Measurements from ENCODE around the gene CTBP2. TPM values are rescaled to one million over a fixed set of nuclear protein-coding genes. Genes with fewer than 3 reads are reported as not detected.
A peak's percentile ranks its signal among the peaks of the same experiment; 100 is the strongest.

Gene CTBP2
- total RNA-seq, 1 experiment from 2014 or later: 212 TPM

DNA sequence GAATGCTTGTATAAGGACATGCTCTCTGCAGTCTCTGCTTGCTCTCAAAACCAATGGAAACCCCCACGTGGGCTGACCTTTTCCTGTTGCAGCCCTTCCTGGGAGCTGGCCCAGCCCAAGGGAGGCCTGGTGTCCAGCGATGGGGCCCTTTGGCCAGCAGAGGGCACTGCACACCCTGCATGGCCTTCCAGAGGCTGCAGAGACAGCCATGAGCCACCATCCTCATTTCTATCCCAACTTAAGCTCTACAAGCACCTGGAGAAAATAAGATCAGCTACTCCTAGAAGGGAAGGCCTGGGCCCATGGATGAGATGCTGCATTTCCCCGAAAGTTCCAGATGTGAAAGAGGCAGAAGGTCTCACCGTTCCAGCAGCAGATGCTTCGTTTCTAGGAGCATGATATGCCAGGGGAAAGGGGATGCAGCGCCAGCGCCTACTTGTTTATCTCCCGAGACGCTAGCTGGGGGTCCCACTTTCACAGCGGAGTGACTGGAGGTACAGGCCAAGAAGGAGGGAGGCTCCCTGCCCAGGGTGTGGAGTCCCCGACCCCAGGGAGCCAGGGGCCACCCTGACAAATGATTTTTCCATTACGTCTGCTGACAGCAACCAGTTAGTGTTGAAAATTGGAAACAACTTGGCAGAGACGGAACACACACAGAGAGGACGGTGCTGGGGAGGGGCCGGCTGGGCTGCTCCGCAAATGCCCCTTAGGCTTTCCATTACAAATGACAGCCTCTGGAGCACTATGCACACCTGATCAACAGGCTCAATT, 112.1 kb downstream of the CTBP2 start:
- Mint-ChIP-seq H3K36me3 (ENCODE audit: insufficient read depth in 1 of 3, low read depth in 3 of 3) (peaks cover 18 to 38% (median 24%) of the 10 kb centered on the region in 3 experiments; a peak in 6 of 7 replicates), H3K27me3 (ENCODE audit: low read depth) (no peaks in the 10 kb centered on the region), H3K4me3 (no peak overlapping the region), H3K4me1 (peaks cover 66 to 68% of the 10 kb centered on the region in 2 experiments), H3K27ac (peak overlapping the region in 2 of 3 experiments; percentile 57 to 91; a peak in 4 of 7 replicates), H3K9me3 (no peaks in the 10 kb centered on the region)
- Histone ChIP-seq H3K9ac (ENCODE audit: extremely low read depth, insufficient read length, low read length) (no peak overlapping the region), H4K91ac (ENCODE audit: insufficient read length, low read depth, low read length) (no peak overlapping the region), H3K14ac (ENCODE audit: insufficient read depth, low read length) (no peak overlapping the region; the same call in 1 of the 2 replicates), H3K23me2 (ENCODE audit: insufficient read length, low read depth, low read length, poor library complexity, severe bottlenecking) (no peaks in the 10 kb centered on the region), H2BK15ac (ENCODE audit: low read depth, low read length) (no peak overlapping the region), H3K18ac (ENCODE audit: insufficient read length, low read depth, low read length) (no peak overlapping the region), H2AK5ac (ENCODE audit: insufficient read length, low read length) (no peak overlapping the region), H2BK120ac (ENCODE audit: low read depth, low read length, poor library complexity, severe bottlenecking) (no peak overlapping the region), H2BK5ac (ENCODE audit: insufficient read length, low read length) (no peak overlapping the region), H3K56ac (ENCODE audit: insufficient read length, low read depth, low read length) (no peak overlapping the region), H3K79me2 (ENCODE audit: insufficient read depth, low read length) (peaks cover 32% of the 10 kb centered on the region), H3K79me1 (ENCODE audit: insufficient read depth, low read depth, low read length, poor library complexity, severe bottlenecking) (peaks cover 12% of the 10 kb centered on the region), H3K4me1 (ENCODE audit: insufficient read depth, low read length) (peaks cover 11% of the 10 kb centered on the region; the same call in 1 of the 2 replicates), H4K5ac (ENCODE audit: insufficient read length, low read depth, low read length) (no peak overlapping the region), H3K23ac (ENCODE audit: insufficient read length, low read depth, low read length) (no peak overlapping the region), H2AFZ (ENCODE audit: low read length) (no peak overlapping the region), H3K4me2 (ENCODE audit: insufficient read depth, insufficient read length, low read length) (no peak overlapping the region), H4K8ac (replicated peaks; ENCODE audit: insufficient read length, low read depth, low read length) (no peak overlapping the region), H3K9me3 (ENCODE audit: control insufficient read depth, low read depth, low read length) (no peaks in the 10 kb centered on the region), H3K4ac (ENCODE audit: low read depth, low read length) (no peak overlapping the region), H3T11ph (ENCODE audit: low read length) (no peak overlapping the region), H4K20me1 (ENCODE audit: control insufficient read depth, insufficient read depth, insufficient read length) (no peaks in the 10 kb centered on the region), H2BK12ac (ENCODE audit: insufficient read length, low read depth, low read length) (no peak overlapping the region), H3K27me3 (ENCODE audit: insufficient read depth, low read length) (no peaks in the 10 kb centered on the region), H2BK20ac (ENCODE audit: low read depth, low read length, poor library complexity, severe bottlenecking) (no peak overlapping the region), H3K27ac (ENCODE audit: insufficient read length, low read depth, low read length) (no peak overlapping the region)
- peak; percentile 94 for DNase-seq
- TF ChIP-seq, protein P1, sequence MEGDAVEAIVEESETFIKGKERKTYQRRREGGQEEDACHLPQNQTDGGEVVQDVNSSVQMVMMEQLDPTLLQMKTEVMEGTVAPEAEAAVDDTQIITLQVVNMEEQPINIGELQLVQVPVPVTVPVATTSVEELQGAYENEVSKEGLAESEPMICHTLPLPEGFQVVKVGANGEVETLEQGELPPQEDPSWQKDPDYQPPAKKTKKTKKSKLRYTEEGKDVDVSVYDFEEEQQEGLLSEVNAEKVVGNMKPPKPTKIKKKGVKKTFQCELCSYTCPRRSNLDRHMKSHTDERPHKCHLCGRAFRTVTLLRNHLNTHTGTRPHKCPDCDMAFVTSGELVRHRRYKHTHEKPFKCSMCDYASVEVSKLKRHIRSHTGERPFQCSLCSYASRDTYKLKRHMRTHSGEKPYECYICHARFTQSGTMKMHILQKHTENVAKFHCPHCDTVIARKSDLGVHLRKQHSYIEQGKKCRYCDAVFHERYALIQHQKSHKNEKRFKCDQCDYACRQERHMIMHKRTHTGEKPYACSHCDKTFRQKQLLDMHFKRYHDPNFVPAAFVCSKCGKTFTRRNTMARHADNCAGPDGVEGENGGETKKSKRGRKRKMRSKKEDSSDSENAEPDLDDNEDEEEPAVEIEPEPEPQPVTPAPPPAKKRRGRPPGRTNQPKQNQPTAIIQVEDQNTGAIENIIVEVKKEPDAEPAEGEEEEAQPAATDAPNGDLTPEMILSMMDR (conservative IDR thresholded peaks at IDR 0.05): peak; percentile 99
- WGBS (ENCODE audit: extremely low coverage, insufficient read length, low lambda C conversion rate): no CpG with 5 or more reads among the region's 16 CpGs
